GM23338 (cell line): ENCODE measurements around the gene CYB561D2. TPM values are rescaled to one million over a fixed set of nuclear protein-coding genes. Genes with fewer than 3 reads are reported as not detected.

ENCODE experiments used
- ATAC-seq: fragments of 200-7000 bp; cut with Tn5 transposase; 3 replicates; pipeline ENCODE4 v1.9.1; 2020
- DNase-seq: peaks from one replicate; pipeline ENCODE4 v3.0.0-alpha.2; 2015; ENCODE audit warnings: low spot score
- H2AFZ ChIP-seq: fragments of 200-600 bp; sonication (generic); 2 replicates; pipeline ENCODE4 v1.8.0; 2016; ENCODE audit warnings: antibody characterized with exemption, mild to moderate bottlenecking, moderate library complexity
- H3F3A ChIP-seq: fragments of 200-600 bp; sonication (generic); replicated peaks from 2 replicates; pipeline ENCODE4 v1.8.0; 2017; ENCODE audit warnings: antibody characterized with exemption, mixed run types, low read depth
- H3K27ac ChIP-seq: fragments of 200-600 bp; sonication (generic); 2 replicates; pipeline ENCODE4 v1.6.1; 2016; ENCODE audit warnings: low read depth
- H3K27me3 ChIP-seq: fragments of 200-600 bp; sonication (generic); 2 replicates; pipeline ENCODE4 v1.8.0; 2016; ENCODE audit warnings: mild to moderate bottlenecking, mixed run types, moderate library complexity; ENCODE audit not compliant: insufficient read depth
- H3K36me3 ChIP-seq: fragments of 200-600 bp; sonication (generic); 2 replicates; pipeline ENCODE4 v1.8.0; 2016; ENCODE audit warnings: mild to moderate bottlenecking; ENCODE audit not compliant: insufficient read depth
- H3K4me1 ChIP-seq: fragments of 200-600 bp; sonication (generic); 2 replicates; pipeline ENCODE4 v1.8.0; 2016; ENCODE audit warnings: mild to moderate bottlenecking, moderate library complexity; ENCODE audit not compliant: insufficient read depth
- H3K4me2 ChIP-seq: fragments of 200-600 bp; sonication (generic); 2 replicates; pipeline ENCODE4 v1.7.1; 2017; ENCODE audit warnings: mixed run types
- H3K4me3 ChIP-seq: fragments of 200-600 bp; sonication (generic); 2 replicates; pipeline ENCODE4 v1.6.1; 2016; ENCODE audit warnings: mixed run types
- H3K79me2 ChIP-seq: fragments of 200-600 bp; sonication (generic); replicated peaks from 2 replicates; pipeline ENCODE4 v1.8.0; 2017; ENCODE audit warnings: mild to moderate bottlenecking; ENCODE audit not compliant: insufficient read depth
- H3K9me2 ChIP-seq: fragments of 200-600 bp; sonication (generic); 2 replicates; pipeline ENCODE4 v1.8.0; 2017; ENCODE audit not compliant: insufficient read depth
- H4K20me1 ChIP-seq: fragments of 200-600 bp; sonication (generic); replicated peaks from 2 replicates; pipeline ENCODE4 v1.8.0; 2017; ENCODE audit warnings: mild to moderate bottlenecking; ENCODE audit not compliant: insufficient read depth
- H3K27ac Mint-ChIP-seq: 2 replicates; pipeline ENCODE4 v1.8.0; 2020; ENCODE audit warnings: inconsistent platforms, mild to moderate bottlenecking, moderate library complexity, mixed read lengths
- H3K27me3 Mint-ChIP-seq: 3 replicates; pipeline ENCODE4 v1.8.0; 2022; ENCODE audit warnings: low read depth, mild to moderate bottlenecking, moderate library complexity, mixed read lengths, inconsistent platforms; ENCODE audit not compliant: insufficient read depth, poor library complexity
- H3K36me3 Mint-ChIP-seq: 3 replicates; pipeline ENCODE4 v1.8.0; 2021; ENCODE audit warnings: low read depth, mild to moderate bottlenecking, inconsistent platforms, moderate library complexity, mixed read lengths
- H3K4me1 Mint-ChIP-seq: 3 replicates; pipeline ENCODE4 v1.8.0; 2020; ENCODE audit warnings: mild to moderate bottlenecking, inconsistent platforms, mixed read lengths
- H3K4me3 Mint-ChIP-seq: 3 replicates; pipeline ENCODE4 v1.8.0; 2021; ENCODE audit warnings: moderate library complexity, mild to moderate bottlenecking, inconsistent platforms, mixed read lengths
- H3K9me3 Mint-ChIP-seq: 3 replicates; pipeline ENCODE4 v1.8.0; 2020; ENCODE audit warnings: moderate library complexity, mild to moderate bottlenecking, inconsistent platforms, mixed read lengths
- CREB1 ChIP-seq: fragments of 250-450 bp; sonication (Bioruptor Pico); IDR thresholded peaks from 2 replicates; pipeline ENCODE4 v1.5.0; 2020; ENCODE audit warnings: low read depth, mild to moderate bottlenecking, moderate library complexity
- CTCF ChIP-seq, 2 experiments: fragments of 200-600 bp in 1 of 2; sonication (generic) in 1 of 2; conservative IDR thresholded peaks; 2 replicates each; pipeline versions ENCODE4 v1.5.1 to v1.6.1; 2016 to 2017; ENCODE audit warnings: antibody characterized with exemption in 2 of 2, low read depth in 2 of 2, mild to moderate bottlenecking in 2 of 2, moderate library complexity in 1 of 2
- ETS1 ChIP-seq: IDR thresholded peaks from 2 replicates; pipeline ENCODE4 v1.6.1; 2016; ENCODE audit warnings: antibody characterized with exemption
- EZH2 ChIP-seq: fragments of 200-600 bp; sonication (generic); IDR thresholded peaks from one replicate; pipeline ENCODE4 v1.8.0; 2017; ENCODE audit warnings: antibody characterized with exemption, mild to moderate bottlenecking, low read depth; ENCODE audit not compliant: unreplicated experiment
- EZH2phosphoT487 ChIP-seq: fragments of 200-600 bp; sonication (generic); IDR thresholded peaks from one replicate; pipeline ENCODE4 v1.8.1; 2018; ENCODE audit warnings: antibody characterized with exemption; ENCODE audit not compliant: unreplicated experiment
- JUNB ChIP-seq: IDR thresholded peaks from one replicate; pipeline ENCODE4 v1.6.1; 2016; ENCODE audit warnings: antibody characterized with exemption; ENCODE audit not compliant: unreplicated experiment
- NANOG ChIP-seq: IDR thresholded peaks from 2 replicates; pipeline ENCODE4 v1.6.1; 2016; ENCODE audit warnings: antibody characterized with exemption, borderline replicate concordance
- POLR2AphosphoS5 ChIP-seq: IDR thresholded peaks from 2 replicates; pipeline ENCODE4 v1.6.1; 2016; ENCODE audit warnings: antibody characterized with exemption, low read depth
- ZNF114 ChIP-seq: fragments of 250-450 bp; sonication (Bioruptor Pico); IDR thresholded peaks from 2 replicates; pipeline ENCODE4 v1.5.0; 2020; ENCODE audit warnings: mild to moderate bottlenecking, moderate library complexity
- ZNF331 ChIP-seq: fragments of 250-450 bp; sonication (Bioruptor Pico); IDR thresholded peaks from 2 replicates; pipeline ENCODE4 v1.5.0; 2020; ENCODE audit warnings: low read depth, mild to moderate bottlenecking, moderate library complexity
- polyA plus RNA-seq: library from polyadenylated mRNA; unstranded; fragments of >200 nt; fragmentation: Nextera tagmentation; extraction: Ambion mirVana; gene quantifications from 2 replicates; pipeline ENCODE4 v1.2.1, GENCODE V29; 2016
- total RNA-seq: library from RNA; depleted of rRNA; stranded (reverse); fragments of >200 nt; shearing (Covaris generic); gene quantifications from 2 replicates; pipeline ENCODE4 v1.2.3, GENCODE V29; 2014

Gene CYB561D2
- total and polyA plus RNA-seq, 2 experiments from 2014 or later, result 10.1 to 18.2 TPM

- peaks cover 78% of the 10 kb centered on the region for H3K27me3 ChIP-seq
- TF ChIP-seq CTCF (conservative IDR thresholded peaks at IDR 0.05; ENCODE audit: low read depth in 2 of 2), result peak; percentile 42 to 69
- no peak for TF ChIP-seq NANOG
- peak; percentile 36 for ATAC-seq
- no peak overlapping the region for H2AFZ ChIP-seq
- Mint-ChIP-seq H3K9me3 (peaks cover 3% of the 10 kb centered on the region; the same call in 1 of the 3 replicates), H3K27ac (no peak overlapping the region), H3K4me1 (peaks cover 22% of the 10 kb centered on the region), H3K36me3 (no peaks in the 10 kb centered on the region; the same call in 2 of the 3 replicates), H3K4me3 (no peak overlapping the region), H3K27me3 (peaks cover 72% of the 10 kb centered on the region)
- H3K9me2 ChIP-seq, result no peaks in the 10 kb centered on the region
- H3F3A ChIP-seq, result peaks cover 29% of the 10 kb centered on the region; the same call in 1 of the 2 replicates
- H4K20me1 ChIP-seq, result no peaks in the 10 kb centered on the region
- no peak overlapping the region for H3K4me3 ChIP-seq
- DNase-seq, result peak; percentile 80
- no peaks in the 10 kb centered on the region for H3K79me2 ChIP-seq
- H3K4me2 ChIP-seq, result no peak overlapping the region
- peaks cover 12% of the 10 kb centered on the region for H3K4me1 ChIP-seq
- H3K27ac ChIP-seq, result no peak overlapping the region
- no peaks in the 10 kb centered on the region for H3K36me3 ChIP-seq
These were observed 7.6 kb upstream of the CYB561D2 start for GRCh38 chr3:50342813-50343633.

GRCh38 chr3:50345008-50345407, 5.7 kb upstream of the CYB561D2 start:
- peaks cover 52% of the 10 kb centered on the region for H3K27me3 Mint-ChIP-seq
- peaks cover 8% of the 10 kb centered on the region for H3K4me1 Mint-ChIP-seq
- peaks cover 5% of the 10 kb centered on the region; the same call in 1 of the 2 replicates for H3K4me1 ChIP-seq
- H3K9me3 Mint-ChIP-seq, result no peaks in the 10 kb centered on the region
- no peak overlapping the region for H3K4me3 Mint-ChIP-seq
- no peak for DNase-seq
- H3K27ac Mint-ChIP-seq, result no peak overlapping the region
- 0 out of 2 replicates have a peak, but pooled peaks cover 15% of the 10 kb centered on the region for H3F3A ChIP-seq
- H2AFZ ChIP-seq, result peak overlapping the region; percentile 98
- no peaks in the 10 kb centered on the region for H3K9me2 ChIP-seq
- no peak for ATAC-seq
- no peaks in the 10 kb centered on the region for H3K36me3 ChIP-seq
- peak overlapping the region; percentile 90 for H3K4me2 ChIP-seq
- no peak overlapping the region for H3K27ac ChIP-seq
- H3K36me3 Mint-ChIP-seq, result peaks cover 7% of the 10 kb centered on the region; the same call in 1 of the 3 replicates
- H4K20me1 ChIP-seq, result no peaks in the 10 kb centered on the region
- H3K79me2 ChIP-seq, result no peaks in the 10 kb centered on the region
- H3K27me3 ChIP-seq, result peaks cover 58% of the 10 kb centered on the region
- H3K4me3 ChIP-seq, result peak overlapping the region; percentile 71
- TF ChIP-seq ZNF331 (CRISPR knock-in tag), result no peak
- no peak for TF ChIP-seq POLR2AphosphoS5
- no peak for TF ChIP-seq EZH2phosphoT487
- TF ChIP-seq CREB1 (CRISPR knock-in tag), result no peak
- no peak for TF ChIP-seq ZNF114 (CRISPR knock-in tag)
- TF ChIP-seq EZH2, result no peak
- no peak for TF ChIP-seq JUNB
- no peak for TF ChIP-seq NANOG
- TF ChIP-seq ETS1, result no peak
- no peak for TF ChIP-seq CTCF (conservative IDR thresholded peaks at IDR 0.05; ENCODE audit: low read depth in 2 of 2)
